ENCODE measurements around the gene CCDC198. TPM values are rescaled to one million over a fixed set of nuclear protein-coding genes. Genes with fewer than 3 reads are reported as not detected.

The CCDC198 gene
- total RNA-seq, 1 donor from 2014 or later, result not detected

DNA sequence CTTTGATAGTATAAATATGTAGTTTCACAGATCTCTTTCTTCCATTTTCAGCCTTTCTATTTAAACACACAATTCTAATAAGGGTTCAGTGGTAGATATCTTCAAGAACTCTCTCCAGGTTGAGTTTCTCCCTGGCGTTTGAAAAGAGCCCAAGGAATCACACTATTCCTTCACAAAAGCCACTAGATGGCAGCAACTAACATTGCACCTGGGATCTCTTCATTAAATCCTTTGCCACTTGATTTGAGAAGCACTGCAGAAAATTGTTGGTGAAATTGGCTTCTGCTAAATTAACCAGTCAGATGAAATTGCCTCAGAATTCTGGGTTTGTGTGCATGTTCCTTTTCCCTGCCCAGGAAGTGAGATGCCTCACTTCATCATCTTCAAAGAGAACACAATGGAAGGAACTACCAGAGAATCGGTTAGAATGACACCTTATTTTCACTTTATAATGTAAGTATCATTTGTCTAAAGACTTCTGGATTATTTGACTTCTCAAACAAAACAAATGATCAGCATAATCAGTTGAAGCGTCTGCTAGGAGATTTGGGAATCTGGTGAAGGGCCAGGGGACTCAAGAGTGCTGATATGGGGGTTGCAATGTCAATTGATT lies 6.8 kb downstream of the CCDC198 start:
- TF ChIP-seq, protein P1, sequence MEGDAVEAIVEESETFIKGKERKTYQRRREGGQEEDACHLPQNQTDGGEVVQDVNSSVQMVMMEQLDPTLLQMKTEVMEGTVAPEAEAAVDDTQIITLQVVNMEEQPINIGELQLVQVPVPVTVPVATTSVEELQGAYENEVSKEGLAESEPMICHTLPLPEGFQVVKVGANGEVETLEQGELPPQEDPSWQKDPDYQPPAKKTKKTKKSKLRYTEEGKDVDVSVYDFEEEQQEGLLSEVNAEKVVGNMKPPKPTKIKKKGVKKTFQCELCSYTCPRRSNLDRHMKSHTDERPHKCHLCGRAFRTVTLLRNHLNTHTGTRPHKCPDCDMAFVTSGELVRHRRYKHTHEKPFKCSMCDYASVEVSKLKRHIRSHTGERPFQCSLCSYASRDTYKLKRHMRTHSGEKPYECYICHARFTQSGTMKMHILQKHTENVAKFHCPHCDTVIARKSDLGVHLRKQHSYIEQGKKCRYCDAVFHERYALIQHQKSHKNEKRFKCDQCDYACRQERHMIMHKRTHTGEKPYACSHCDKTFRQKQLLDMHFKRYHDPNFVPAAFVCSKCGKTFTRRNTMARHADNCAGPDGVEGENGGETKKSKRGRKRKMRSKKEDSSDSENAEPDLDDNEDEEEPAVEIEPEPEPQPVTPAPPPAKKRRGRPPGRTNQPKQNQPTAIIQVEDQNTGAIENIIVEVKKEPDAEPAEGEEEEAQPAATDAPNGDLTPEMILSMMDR (IDR thresholded peaks at IDR 0.05), result peak; percentile 52
- no peaks in the 10 kb centered on the region for H3K9me3 ChIP-seq
- no peaks in the 10 kb centered on the region for H3K27me3 ChIP-seq (ENCODE audit: low read depth)
- no peak overlapping the region for H3K4me3 ChIP-seq
- no peaks in the 10 kb centered on the region for H3K36me3 ChIP-seq
- DNase-seq (no peak), ATAC-seq (no peak)
- H3K4me1 ChIP-seq, result no peaks in the 10 kb centered on the region
- H3K27ac ChIP-seq, result no peak overlapping the region
- intact Hi-C loops (cut with DNase I), result loop anchor here (10.0 kb wide), 1 partner anchor 588 kb away; no protein-coding TSS in a partner anchor

DNA sequence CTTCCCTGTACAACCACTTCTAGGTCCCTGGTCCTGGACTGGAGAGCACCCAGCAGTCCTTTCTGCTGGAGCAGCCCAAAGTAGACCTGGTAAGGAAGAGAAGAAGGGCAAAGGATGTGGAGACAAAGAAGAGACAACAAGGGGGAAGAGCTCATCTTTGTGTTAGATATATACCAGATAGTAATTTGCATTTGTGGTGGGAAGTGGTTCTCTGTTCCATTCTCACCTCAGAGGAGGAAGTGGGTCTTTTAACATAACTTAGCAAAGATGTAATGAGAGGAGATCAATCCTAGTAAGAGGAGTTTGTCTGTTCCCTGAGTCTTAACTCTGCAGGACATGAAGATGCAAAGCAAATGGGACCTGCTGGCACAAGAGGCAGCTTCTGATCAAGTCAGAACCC lies 8.0 kb downstream of the CCDC198 start:
- intact Hi-C loops (cut with DNase I), result loop anchor here (10.0 kb wide), 1 partner anchor 589 kb away; no protein-coding TSS in a partner anchor
- Histone ChIP-seq H3K27me3 (ENCODE audit: low read depth) (no peaks in the 10 kb centered on the region), H3K9me3 (no peaks in the 10 kb centered on the region), H3K4me1 (no peaks in the 10 kb centered on the region), H3K36me3 (no peaks in the 10 kb centered on the region), H3K27ac (no peak overlapping the region), H3K4me3 (no peak overlapping the region)
- ATAC-seq, result no peak
- DNase-seq, result no peak
- TF ChIP-seq, protein P1 (IDR thresholded peaks at IDR 0.05), result no peak

DNA sequence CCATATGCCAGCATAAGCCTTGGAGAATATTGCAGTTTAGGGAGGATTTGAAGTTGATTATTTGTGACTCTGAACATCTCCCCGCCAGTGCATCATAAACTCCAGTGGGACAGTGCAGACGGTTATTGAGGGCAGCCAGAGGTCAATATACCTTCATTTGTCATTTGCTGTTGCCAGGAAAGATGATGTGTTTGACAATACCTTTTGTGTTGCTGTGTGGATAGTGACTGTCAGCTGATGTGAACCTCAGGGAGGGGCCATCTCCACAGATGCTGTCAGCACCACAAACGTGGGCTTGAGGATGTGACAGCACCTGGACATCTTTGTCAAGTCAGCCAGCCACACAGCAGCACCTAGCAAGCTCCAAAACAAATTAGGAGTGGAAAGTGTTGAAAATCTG lies 11.5 kb downstream of the CCDC198 start:
- TF ChIP-seq, protein P1 (IDR thresholded peaks at IDR 0.05), result no peak
- Histone ChIP-seq H3K27ac (no peak overlapping the region), H3K36me3 (no peaks in the 10 kb centered on the region), H3K9me3 (no peaks in the 10 kb centered on the region), H3K27me3 (ENCODE audit: low read depth) (no peaks in the 10 kb centered on the region), H3K4me1 (no peaks in the 10 kb centered on the region), H3K4me3 (no peak overlapping the region)
- intact Hi-C loops (cut with DNase I), result loop anchor here (10.0 kb wide), 1 partner anchor 593 kb away; no protein-coding TSS in a partner anchor
- no peak for ATAC-seq
- DNase-seq, result no peak

- DNase-seq, result no peak
- Histone ChIP-seq H3K36me3 (no peaks in the 10 kb centered on the region), H3K4me1 (no peaks in the 10 kb centered on the region), H3K9me3 (no peaks in the 10 kb centered on the region), H3K27ac (no peak overlapping the region), H3K4me3 (no peak overlapping the region), H3K27me3 (ENCODE audit: low read depth) (no peaks in the 10 kb centered on the region)
- intact Hi-C loops (cut with DNase I), result loop anchor here (10.0 kb wide), 1 partner anchor 595 kb away; no protein-coding TSS in a partner anchor
- ATAC-seq, result no peak
- TF ChIP-seq, protein P1 (IDR thresholded peaks at IDR 0.05), result no peak
Measured at GRCh38 chr14:57480051-57480450, 13.6 kb downstream of the CCDC198 start.

GRCh38 chr14:57479197-57479596 lies 14.5 kb downstream of the CCDC198 start:
- intact Hi-C loops (cut with DNase I), result no loop called here
- no peak overlapping the region for H3K4me3 ChIP-seq
- ATAC-seq (peak; percentile 46 to 62), DNase-seq (no peak)
- H3K27me3 ChIP-seq (ENCODE audit: low read depth), result no peaks in the 10 kb centered on the region
- H3K9me3 ChIP-seq, result no peaks in the 10 kb centered on the region
- no peaks in the 10 kb centered on the region for H3K36me3 ChIP-seq
- H3K4me1 ChIP-seq, result no peaks in the 10 kb centered on the region
- H3K27ac ChIP-seq, result no peak overlapping the region
- TF ChIP-seq, protein P1 (IDR thresholded peaks at IDR 0.05), result no peak
